Kasumi-1 (cell line): Measurements from ENCODE around the gene TMEM217.

Experiments
- DNase-seq, 2 experiments: peaks; one replicate each; lab custom pipeline; 2025; lab: John Stamatoyannopoulos, UW

The TMEM217 gene

GRCh38 chr6:37243816-37244370, 14.1 kb downstream of the TMEM217 start:
- DNase-seq = no peak

- DNase-seq = no peak
Measured at GRCh38 chr6:37243131-37243815, 14.7 kb downstream of the TMEM217 start.

GRCh38 chr6:37242429-37243052, 15.4 kb downstream of the TMEM217 start:
- DNase-seq = no peak

- no peak for DNase-seq
Measured at GRCh38 chr6:37241775-37242428, 16.0 kb downstream of the TMEM217 start.

- no peak for DNase-seq
Measured at GRCh38 chr6:37241131-37241530, 16.8 kb downstream of the TMEM217 start.

- DNase-seq = peak; percentile 78 to 80
Measured at GRCh38 chr6:37239950-37240713, 17.8 kb downstream of the TMEM217 start.

- DNase-seq = no peak
Measured at GRCh38 chr6:37239526-37239925, 18.4 kb downstream of the TMEM217 start.

GRCh38 chr6:37238381-37238780, 19.6 kb downstream of the TMEM217 start:
- peak in 1 of 2 experiments; percentile 10 for DNase-seq

GRCh38 chr6:37237789-37238188, 20.2 kb downstream of the TMEM217 start:
- no peak for DNase-seq

GRCh38 chr6:37236921-37237320, 21.0 kb downstream of the TMEM217 start:
- no peak for DNase-seq

- DNase-seq = no peak
Measured at GRCh38 chr6:37233541-37233940, 24.4 kb downstream of the TMEM217 start.

GRCh38 chr6:37232430-37233017, 25.4 kb downstream of the TMEM217 start:
- peak; percentile 18 to 43 for DNase-seq

- no peak for DNase-seq
Measured at GRCh38 chr6:37230104-37230503, 27.8 kb downstream of the TMEM217 start.

GRCh38 chr6:37225350-37226169, 32.4 kb downstream of the TMEM217 start:
- no peak for DNase-seq

- DNase-seq = no peak
Measured at GRCh38 chr6:37222992-37223391, 35.0 kb downstream of the TMEM217 start.

GRCh38 chr6:37222125-37222967, 35.6 kb downstream of the TMEM217 start:
- peak; percentile 88 to 91 for DNase-seq

GRCh38 chr6:37221585-37222124, 36.3 kb downstream of the TMEM217 start:
- DNase-seq = no peak

- DNase-seq = peak in 1 of 2 experiments; percentile 13
Measured at GRCh38 chr6:37218511-37218910, 39.4 kb downstream of the TMEM217 start.

GRCh38 chr6:37218061-37218460, 39.9 kb downstream of the TMEM217 start:
- DNase-seq = no peak

- no peak for DNase-seq
Measured at GRCh38 chr6:37212268-37212667, 45.7 kb downstream of the TMEM217 start.
